GM23338 (cell line): ENCODE data around the gene ACSL4. TPM values are rescaled to one million over a fixed set of nuclear protein-coding genes. Genes with fewer than 3 reads are reported as not detected.
A peak's percentile ranks its signal among the peaks of the same experiment; 100 is the strongest.
"Not testable (repeated sequence)": the region's sequence is repeated elsewhere in the genome, so short reads cannot be mapped to it uniquely, and the experiment has no call there.

Experiments used
- ATAC-seq: fragments of 200-7000 bp; cut with Tn5 transposase; 3 replicates; pipeline ENCODE4 v1.9.1; 2020
- DNase-seq: peaks from one replicate; pipeline ENCODE4 v3.0.0-alpha.2; 2015; ENCODE audit warnings: low spot score
- H2AFZ ChIP-seq: fragments of 200-600 bp; sonication (generic); 2 replicates; pipeline ENCODE4 v1.8.0; 2016; ENCODE audit warnings: antibody characterized with exemption, mild to moderate bottlenecking, moderate library complexity
- H3F3A ChIP-seq: fragments of 200-600 bp; sonication (generic); replicated peaks from 2 replicates; pipeline ENCODE4 v1.8.0; 2017; ENCODE audit warnings: antibody characterized with exemption, mixed run types, low read depth
- H3K27ac ChIP-seq: fragments of 200-600 bp; sonication (generic); 2 replicates; pipeline ENCODE4 v1.6.1; 2016; ENCODE audit warnings: low read depth
- H3K27me3 ChIP-seq: fragments of 200-600 bp; sonication (generic); 2 replicates; pipeline ENCODE4 v1.8.0; 2016; ENCODE audit warnings: mild to moderate bottlenecking, mixed run types, moderate library complexity; ENCODE audit not compliant: insufficient read depth
- H3K36me3 ChIP-seq: fragments of 200-600 bp; sonication (generic); 2 replicates; pipeline ENCODE4 v1.8.0; 2016; ENCODE audit warnings: mild to moderate bottlenecking; ENCODE audit not compliant: insufficient read depth
- H3K4me1 ChIP-seq: fragments of 200-600 bp; sonication (generic); 2 replicates; pipeline ENCODE4 v1.8.0; 2016; ENCODE audit warnings: mild to moderate bottlenecking, moderate library complexity; ENCODE audit not compliant: insufficient read depth
- H3K4me2 ChIP-seq: fragments of 200-600 bp; sonication (generic); 2 replicates; pipeline ENCODE4 v1.7.1; 2017; ENCODE audit warnings: mixed run types
- H3K4me3 ChIP-seq: fragments of 200-600 bp; sonication (generic); 2 replicates; pipeline ENCODE4 v1.6.1; 2016; ENCODE audit warnings: mixed run types
- H3K79me2 ChIP-seq: fragments of 200-600 bp; sonication (generic); replicated peaks from 2 replicates; pipeline ENCODE4 v1.8.0; 2017; ENCODE audit warnings: mild to moderate bottlenecking; ENCODE audit not compliant: insufficient read depth
- H3K9me2 ChIP-seq: fragments of 200-600 bp; sonication (generic); 2 replicates; pipeline ENCODE4 v1.8.0; 2017; ENCODE audit not compliant: insufficient read depth
- H4K20me1 ChIP-seq: fragments of 200-600 bp; sonication (generic); replicated peaks from 2 replicates; pipeline ENCODE4 v1.8.0; 2017; ENCODE audit warnings: mild to moderate bottlenecking; ENCODE audit not compliant: insufficient read depth
- H3K27ac Mint-ChIP-seq: 2 replicates; pipeline ENCODE4 v1.8.0; 2020; ENCODE audit warnings: inconsistent platforms, mild to moderate bottlenecking, moderate library complexity, mixed read lengths
- H3K27me3 Mint-ChIP-seq: 3 replicates; pipeline ENCODE4 v1.8.0; 2022; ENCODE audit warnings: low read depth, mild to moderate bottlenecking, moderate library complexity, mixed read lengths, inconsistent platforms; ENCODE audit not compliant: insufficient read depth, poor library complexity
- H3K36me3 Mint-ChIP-seq: 3 replicates; pipeline ENCODE4 v1.8.0; 2021; ENCODE audit warnings: low read depth, mild to moderate bottlenecking, inconsistent platforms, moderate library complexity, mixed read lengths
- H3K4me1 Mint-ChIP-seq: 3 replicates; pipeline ENCODE4 v1.8.0; 2020; ENCODE audit warnings: mild to moderate bottlenecking, inconsistent platforms, mixed read lengths
- H3K4me3 Mint-ChIP-seq: 3 replicates; pipeline ENCODE4 v1.8.0; 2021; ENCODE audit warnings: moderate library complexity, mild to moderate bottlenecking, inconsistent platforms, mixed read lengths
- H3K9me3 Mint-ChIP-seq: 3 replicates; pipeline ENCODE4 v1.8.0; 2020; ENCODE audit warnings: moderate library complexity, mild to moderate bottlenecking, inconsistent platforms, mixed read lengths
- CREB1 ChIP-seq: fragments of 250-450 bp; sonication (Bioruptor Pico); IDR thresholded peaks from 2 replicates; pipeline ENCODE4 v1.5.0; 2020; ENCODE audit warnings: low read depth, mild to moderate bottlenecking, moderate library complexity
- EZH2 ChIP-seq: fragments of 200-600 bp; sonication (generic); IDR thresholded peaks from one replicate; pipeline ENCODE4 v1.8.0; 2017; ENCODE audit warnings: antibody characterized with exemption, mild to moderate bottlenecking, low read depth; ENCODE audit not compliant: unreplicated experiment
- EZH2phosphoT487 ChIP-seq: fragments of 200-600 bp; sonication (generic); IDR thresholded peaks from one replicate; pipeline ENCODE4 v1.8.1; 2018; ENCODE audit warnings: antibody characterized with exemption; ENCODE audit not compliant: unreplicated experiment
- JUNB ChIP-seq: IDR thresholded peaks from one replicate; pipeline ENCODE4 v1.6.1; 2016; ENCODE audit warnings: antibody characterized with exemption; ENCODE audit not compliant: unreplicated experiment
- NANOG ChIP-seq: IDR thresholded peaks from 2 replicates; pipeline ENCODE4 v1.6.1; 2016; ENCODE audit warnings: antibody characterized with exemption, borderline replicate concordance
- POLR2AphosphoS5 ChIP-seq: IDR thresholded peaks from 2 replicates; pipeline ENCODE4 v1.6.1; 2016; ENCODE audit warnings: antibody characterized with exemption, low read depth
- STAT1 ChIP-seq: IDR thresholded peaks from one replicate; pipeline ENCODE4 v1.6.1; 2016; ENCODE audit warnings: antibody characterized with exemption; ENCODE audit not compliant: unreplicated experiment
- ZNF114 ChIP-seq: fragments of 250-450 bp; sonication (Bioruptor Pico); IDR thresholded peaks from 2 replicates; pipeline ENCODE4 v1.5.0; 2020; ENCODE audit warnings: mild to moderate bottlenecking, moderate library complexity
- ZNF331 ChIP-seq: fragments of 250-450 bp; sonication (Bioruptor Pico); IDR thresholded peaks from 2 replicates; pipeline ENCODE4 v1.5.0; 2020; ENCODE audit warnings: low read depth, mild to moderate bottlenecking, moderate library complexity
- polyA plus RNA-seq: library from polyadenylated mRNA; unstranded; fragments of >200 nt; fragmentation: Nextera tagmentation; extraction: Ambion mirVana; gene quantifications from 2 replicates; pipeline ENCODE4 v1.2.1, GENCODE V29; 2016
- total RNA-seq: library from RNA; depleted of rRNA; stranded (reverse); fragments of >200 nt; shearing (Covaris generic); gene quantifications from 2 replicates; pipeline ENCODE4 v1.2.3, GENCODE V29; 2014
- TF ChIP-seq, protein P1 (sequence below): IDR thresholded peaks from 2 replicates; pipeline ENCODE4 v1.6.1; 2016; ENCODE audit warnings: antibody characterized with exemption
- TF ChIP-seq, protein P2 (sequence below): IDR thresholded peaks from one replicate; pipeline ENCODE4 v1.6.1; 2018; ENCODE audit warnings: antibody characterized with exemption; ENCODE audit not compliant: unreplicated experiment
- TF ChIP-seq, protein P3 (sequence below): fragments of 250-450 bp; sonication (Bioruptor Pico); IDR thresholded peaks from 2 replicates; pipeline ENCODE4 v1.5.0; 2020; ENCODE audit warnings: mild to moderate bottlenecking, moderate library complexity

ACSL4 gene
- total and polyA plus RNA-seq, 2 experiments from 2014 or later: 17.8 to 76.3 TPM

DNA sequence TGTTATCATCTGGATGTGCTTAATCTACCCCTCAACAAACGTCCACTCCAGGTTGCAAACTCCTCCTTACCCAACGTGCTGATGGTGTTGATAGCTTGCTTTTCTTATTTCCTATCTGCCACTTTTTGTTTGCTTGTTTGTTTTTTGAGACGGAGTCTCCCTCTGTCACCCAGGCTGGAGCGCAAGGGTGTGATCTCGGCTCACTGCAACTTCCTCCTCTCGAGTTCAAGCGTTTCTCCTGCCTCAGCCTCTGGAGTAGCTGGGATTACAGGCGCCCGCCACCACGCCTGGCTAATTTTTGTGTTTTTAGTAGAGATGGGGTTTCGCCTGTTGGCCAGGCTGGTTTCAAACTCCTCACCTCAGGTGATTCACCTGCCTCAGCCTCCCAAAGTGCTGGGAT, 7.8 kb upstream of the ACSL4 start:
- not testable (repeated sequence) for H3K27ac ChIP-seq, H3F3A ChIP-seq, H3K36me3 Mint-ChIP-seq, H3K9me2 ChIP-seq, H3K4me2 ChIP-seq, H4K20me1 ChIP-seq, H3K4me3 Mint-ChIP-seq, H3K27me3 ChIP-seq, H3K36me3 ChIP-seq, H3K79me2 ChIP-seq, DNase-seq, H3K9me3 Mint-ChIP-seq, H3K4me1 Mint-ChIP-seq, H3K27ac Mint-ChIP-seq, H3K27me3 Mint-ChIP-seq, H3K4me3 ChIP-seq, ATAC-seq, H3K4me1 ChIP-seq
- H2AFZ ChIP-seq: 0 out of 2 replicates have a peak overlapping the region, but pooled peaks have one; percentile 47

DNA sequence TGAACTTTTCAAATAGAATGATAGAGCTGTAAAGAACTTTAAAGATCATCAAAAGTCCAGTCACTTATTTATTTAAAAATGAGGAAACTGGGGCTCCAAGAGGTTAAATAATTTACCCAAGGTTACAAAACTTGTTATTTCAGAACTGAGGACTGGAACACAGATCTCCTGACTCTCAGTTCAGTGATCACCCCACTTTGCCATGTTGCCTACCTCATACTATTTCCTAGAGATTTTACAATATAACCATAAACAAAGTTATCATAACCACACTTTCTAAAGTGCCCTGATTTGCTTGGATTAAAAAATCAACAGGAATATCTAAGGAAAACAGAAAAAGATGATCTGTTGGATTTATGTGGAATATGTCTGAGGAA, 7.4 kb upstream of the ACSL4 start:
- no peaks in the 10 kb centered on the region for H3K4me1 Mint-ChIP-seq
- no peak for ATAC-seq
- no peaks in the 10 kb centered on the region for H3K79me2 ChIP-seq
- no peak for TF ChIP-seq CREB1
- TF ChIP-seq, protein P1, sequence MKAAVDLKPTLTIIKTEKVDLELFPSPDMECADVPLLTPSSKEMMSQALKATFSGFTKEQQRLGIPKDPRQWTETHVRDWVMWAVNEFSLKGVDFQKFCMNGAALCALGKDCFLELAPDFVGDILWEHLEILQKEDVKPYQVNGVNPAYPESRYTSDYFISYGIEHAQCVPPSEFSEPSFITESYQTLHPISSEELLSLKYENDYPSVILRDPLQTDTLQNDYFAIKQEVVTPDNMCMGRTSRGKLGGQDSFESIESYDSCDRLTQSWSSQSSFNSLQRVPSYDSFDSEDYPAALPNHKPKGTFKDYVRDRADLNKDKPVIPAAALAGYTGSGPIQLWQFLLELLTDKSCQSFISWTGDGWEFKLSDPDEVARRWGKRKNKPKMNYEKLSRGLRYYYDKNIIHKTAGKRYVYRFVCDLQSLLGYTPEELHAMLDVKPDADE: no peak
- TF ChIP-seq, protein P2, sequence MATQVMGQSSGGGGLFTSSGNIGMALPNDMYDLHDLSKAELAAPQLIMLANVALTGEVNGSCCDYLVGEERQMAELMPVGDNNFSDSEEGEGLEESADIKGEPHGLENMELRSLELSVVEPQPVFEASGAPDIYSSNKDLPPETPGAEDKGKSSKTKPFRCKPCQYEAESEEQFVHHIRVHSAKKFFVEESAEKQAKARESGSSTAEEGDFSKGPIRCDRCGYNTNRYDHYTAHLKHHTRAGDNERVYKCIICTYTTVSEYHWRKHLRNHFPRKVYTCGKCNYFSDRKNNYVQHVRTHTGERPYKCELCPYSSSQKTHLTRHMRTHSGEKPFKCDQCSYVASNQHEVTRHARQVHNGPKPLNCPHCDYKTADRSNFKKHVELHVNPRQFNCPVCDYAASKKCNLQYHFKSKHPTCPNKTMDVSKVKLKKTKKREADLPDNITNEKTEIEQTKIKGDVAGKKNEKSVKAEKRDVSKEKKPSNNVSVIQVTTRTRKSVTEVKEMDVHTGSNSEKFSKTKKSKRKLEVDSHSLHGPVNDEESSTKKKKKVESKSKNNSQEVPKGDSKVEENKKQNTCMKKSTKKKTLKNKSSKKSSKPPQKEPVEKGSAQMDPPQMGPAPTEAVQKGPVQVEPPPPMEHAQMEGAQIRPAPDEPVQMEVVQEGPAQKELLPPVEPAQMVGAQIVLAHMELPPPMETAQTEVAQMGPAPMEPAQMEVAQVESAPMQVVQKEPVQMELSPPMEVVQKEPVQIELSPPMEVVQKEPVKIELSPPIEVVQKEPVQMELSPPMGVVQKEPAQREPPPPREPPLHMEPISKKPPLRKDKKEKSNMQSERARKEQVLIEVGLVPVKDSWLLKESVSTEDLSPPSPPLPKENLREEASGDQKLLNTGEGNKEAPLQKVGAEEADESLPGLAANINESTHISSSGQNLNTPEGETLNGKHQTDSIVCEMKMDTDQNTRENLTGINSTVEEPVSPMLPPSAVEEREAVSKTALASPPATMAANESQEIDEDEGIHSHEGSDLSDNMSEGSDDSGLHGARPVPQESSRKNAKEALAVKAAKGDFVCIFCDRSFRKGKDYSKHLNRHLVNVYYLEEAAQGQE: no peak
- TF ChIP-seq POLR2AphosphoS5: no peak
- no peak for TF ChIP-seq NANOG
- no peak for TF ChIP-seq ZNF114 (CRISPR knock-in tag)
- no peak for TF ChIP-seq STAT1
- no peak for TF ChIP-seq EZH2phosphoT487
- TF ChIP-seq, protein P3, sequence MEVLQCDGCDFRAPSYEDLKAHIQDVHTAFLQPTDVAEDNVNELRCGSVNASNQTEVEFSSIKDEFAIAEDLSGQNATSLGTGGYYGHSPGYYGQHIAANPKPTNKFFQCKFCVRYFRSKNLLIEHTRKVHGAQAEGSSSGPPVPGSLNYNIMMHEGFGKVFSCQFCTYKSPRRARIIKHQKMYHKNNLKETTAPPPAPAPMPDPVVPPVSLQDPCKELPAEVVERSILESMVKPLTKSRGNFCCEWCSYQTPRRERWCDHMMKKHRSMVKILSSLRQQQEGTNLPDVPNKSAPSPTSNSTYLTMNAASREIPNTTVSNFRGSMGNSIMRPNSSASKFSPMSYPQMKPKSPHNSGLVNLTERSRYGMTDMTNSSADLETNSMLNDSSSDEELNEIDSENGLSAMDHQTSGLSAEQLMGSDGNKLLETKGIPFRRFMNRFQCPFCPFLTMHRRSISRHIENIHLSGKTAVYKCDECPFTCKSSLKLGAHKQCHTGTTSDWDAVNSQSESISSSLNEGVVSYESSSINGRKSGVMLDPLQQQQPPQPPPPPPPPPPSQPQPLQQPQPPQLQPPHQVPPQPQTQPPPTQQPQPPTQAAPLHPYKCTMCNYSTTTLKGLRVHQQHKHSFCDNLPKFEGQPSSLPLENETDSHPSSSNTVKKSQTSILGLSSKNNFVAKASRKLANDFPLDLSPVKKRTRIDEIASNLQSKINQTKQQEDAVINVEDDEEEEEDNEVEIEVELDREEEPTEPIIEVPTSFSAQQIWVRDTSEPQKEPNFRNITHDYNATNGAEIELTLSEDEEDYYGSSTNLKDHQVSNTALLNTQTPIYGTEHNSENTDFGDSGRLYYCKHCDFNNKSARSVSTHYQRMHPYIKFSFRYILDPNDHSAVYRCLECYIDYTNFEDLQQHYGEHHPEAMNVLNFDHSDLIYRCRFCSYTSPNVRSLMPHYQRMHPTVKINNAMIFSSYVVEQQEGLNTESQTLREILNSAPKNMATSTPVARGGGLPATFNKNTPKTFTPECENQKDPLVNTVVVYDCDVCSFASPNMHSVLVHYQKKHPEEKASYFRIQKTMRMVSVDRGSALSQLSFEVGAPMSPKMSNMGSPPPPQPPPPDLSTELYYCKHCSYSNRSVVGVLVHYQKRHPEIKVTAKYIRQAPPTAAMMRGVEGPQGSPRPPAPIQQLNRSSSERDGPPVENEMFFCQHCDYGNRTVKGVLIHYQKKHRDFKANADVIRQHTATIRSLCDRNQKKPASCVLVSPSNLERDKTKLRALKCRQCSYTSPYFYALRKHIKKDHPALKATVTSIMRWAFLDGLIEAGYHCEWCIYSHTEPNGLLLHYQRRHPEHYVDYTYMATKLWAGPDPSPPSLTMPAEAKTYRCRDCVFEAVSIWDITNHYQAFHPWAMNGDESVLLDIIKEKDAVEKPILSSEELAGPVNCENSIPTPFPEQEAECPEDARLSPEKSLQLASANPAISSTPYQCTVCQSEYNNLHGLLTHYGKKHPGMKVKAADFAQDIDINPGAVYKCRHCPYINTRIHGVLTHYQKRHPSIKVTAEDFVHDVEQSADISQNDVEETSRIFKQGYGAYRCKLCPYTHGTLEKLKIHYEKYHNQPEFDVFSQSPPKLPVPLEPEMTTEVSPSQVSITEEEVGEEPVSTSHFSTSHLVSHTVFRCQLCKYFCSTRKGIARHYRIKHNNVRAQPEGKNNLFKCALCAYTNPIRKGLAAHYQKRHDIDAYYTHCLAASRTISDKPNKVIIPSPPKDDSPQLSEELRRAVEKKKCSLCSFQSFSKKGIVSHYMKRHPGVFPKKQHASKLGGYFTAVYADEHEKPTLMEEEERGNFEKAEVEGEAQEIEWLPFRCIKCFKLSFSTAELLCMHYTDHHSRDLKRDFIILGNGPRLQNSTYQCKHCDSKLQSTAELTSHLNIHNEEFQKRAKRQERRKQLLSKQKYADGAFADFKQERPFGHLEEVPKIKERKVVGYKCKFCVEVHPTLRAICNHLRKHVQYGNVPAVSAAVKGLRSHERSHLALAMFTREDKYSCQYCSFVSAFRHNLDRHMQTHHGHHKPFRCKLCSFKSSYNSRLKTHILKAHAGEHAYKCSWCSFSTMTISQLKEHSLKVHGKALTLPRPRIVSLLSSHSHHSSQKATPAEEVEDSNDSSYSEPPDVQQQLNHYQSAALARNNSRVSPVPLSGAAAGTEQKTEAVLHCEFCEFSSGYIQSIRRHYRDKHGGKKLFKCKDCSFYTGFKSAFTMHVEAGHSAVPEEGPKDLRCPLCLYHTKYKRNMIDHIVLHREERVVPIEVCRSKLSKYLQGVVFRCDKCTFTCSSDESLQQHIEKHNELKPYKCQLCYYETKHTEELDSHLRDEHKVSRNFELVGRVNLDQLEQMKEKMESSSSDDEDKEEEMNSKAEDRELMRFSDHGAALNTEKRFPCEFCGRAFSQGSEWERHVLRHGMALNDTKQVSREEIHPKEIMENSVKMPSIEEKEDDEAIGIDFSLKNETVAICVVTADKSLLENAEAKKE (CRISPR knock-in tag): no peak
- TF ChIP-seq EZH2: no peak
- TF ChIP-seq ZNF331 (CRISPR knock-in tag): no peak
- no peak for TF ChIP-seq JUNB

More for the DNA sequence above, 7.4 kb upstream of the ACSL4 start:
- H3K9me3 Mint-ChIP-seq: no peaks in the 10 kb centered on the region
- no peaks in the 10 kb centered on the region for H3K27me3 Mint-ChIP-seq
- Histone ChIP-seq H3K9me2 (no peaks in the 10 kb centered on the region), H3K27ac (no peak overlapping the region), H2AFZ (no peak overlapping the region), H4K20me1 (no peaks in the 10 kb centered on the region), H3K27me3 (no peaks in the 10 kb centered on the region), H3F3A (no peaks in the 10 kb centered on the region), H3K4me3 (no peak overlapping the region), H3K36me3 (no peaks in the 10 kb centered on the region), H3K4me2 (no peak overlapping the region), H3K4me1 (no peaks in the 10 kb centered on the region)
- no peaks in the 10 kb centered on the region for H3K36me3 Mint-ChIP-seq
- DNase-seq: no peak
- no peak overlapping the region for H3K4me3 Mint-ChIP-seq
- H3K27ac Mint-ChIP-seq: no peak overlapping the region
